Fibroblast of the aortic adventitia (primary cell): ENCODE data around the gene TRIM22. TPM values are rescaled to one million over a fixed set of nuclear protein-coding genes. Genes with fewer than 3 reads are reported as not detected.
"Not testable (repeated sequence)": the region's sequence is repeated elsewhere in the genome, so short reads cannot be mapped to it uniquely, and the experiment has no call there.

ENCODE experiments used
- DNase-seq: peaks from one replicate; pipeline ENCODE4 v3.0.0-alpha.2; 2010; ENCODE audit warnings: low read depth
- H3K4me3 ChIP-seq: 2 replicates; pipeline ENCODE4 v1.5.1; 2011; ENCODE audit warnings: low read depth, mild to moderate bottlenecking, control low read depth, low read length, moderate library complexity
- CTCF ChIP-seq: IDR thresholded peaks from 2 replicates; pipeline ENCODE4 v1.5.1; 2011; ENCODE audit warnings: mild to moderate bottlenecking, low read length, control low read depth, inconsistent platforms; ENCODE audit not compliant: insufficient read depth
- total RNA-seq: library from RNA; depleted of rRNA; stranded (reverse); fragments of >200 nt; gene quantifications from 2 replicates; pipeline ENCODE4 v1.2.3, GENCODE V29; 2012; ENCODE audit warnings: low replicate concordance

The TRIM22 gene
- total RNA-seq, 1 donor: 73.8 TPM

- no peak for DNase-seq
- H3K4me3 ChIP-seq: no peak overlapping the region
- TF ChIP-seq CTCF: no peak
These were observed 14.3 kb downstream of the TRIM22 start for GRCh38 chr11:5703741-5704536.

- no peak for TF ChIP-seq CTCF
- no peak overlapping the region for H3K4me3 ChIP-seq
- no peak for DNase-seq
These were observed 16.1 kb downstream of the TRIM22 start for GRCh38 chr11:5705688-5706087.

- no peak overlapping the region for H3K4me3 ChIP-seq
- peak; percentile 21 for DNase-seq
- TF ChIP-seq CTCF: peak; percentile 43
These were observed 22.9 kb downstream of the TRIM22 start for GRCh38 chr11:5712507-5712906.

GRCh38 chr11:5713695-5714094 is 24.1 kb downstream of the TRIM22 start:
- peak; percentile 39 for DNase-seq
- no peak for TF ChIP-seq CTCF
- H3K4me3 ChIP-seq: no peak overlapping the region

GRCh38 chr11:5716518-5716917 is 26.9 kb downstream of the TRIM22 start:
- H3K4me3 ChIP-seq, DNase-seq: not testable (repeated sequence)

GRCh38 chr11:5719703-5720495 is 30.3 kb downstream of the TRIM22 start:
- no peak for TF ChIP-seq CTCF
- no peak for DNase-seq
- H3K4me3 ChIP-seq: no peak overlapping the region

GRCh38 chr11:5722622-5723021 is 33.0 kb downstream of the TRIM22 start:
- no peak for TF ChIP-seq CTCF
- H3K4me3 ChIP-seq: no peak overlapping the region
- no peak for DNase-seq
